ENCODE results near the gene TRPM7.
A peak's percentile ranks its signal among the peaks of the same experiment; 100 is the strongest.

The TRPM7 gene

DNA sequence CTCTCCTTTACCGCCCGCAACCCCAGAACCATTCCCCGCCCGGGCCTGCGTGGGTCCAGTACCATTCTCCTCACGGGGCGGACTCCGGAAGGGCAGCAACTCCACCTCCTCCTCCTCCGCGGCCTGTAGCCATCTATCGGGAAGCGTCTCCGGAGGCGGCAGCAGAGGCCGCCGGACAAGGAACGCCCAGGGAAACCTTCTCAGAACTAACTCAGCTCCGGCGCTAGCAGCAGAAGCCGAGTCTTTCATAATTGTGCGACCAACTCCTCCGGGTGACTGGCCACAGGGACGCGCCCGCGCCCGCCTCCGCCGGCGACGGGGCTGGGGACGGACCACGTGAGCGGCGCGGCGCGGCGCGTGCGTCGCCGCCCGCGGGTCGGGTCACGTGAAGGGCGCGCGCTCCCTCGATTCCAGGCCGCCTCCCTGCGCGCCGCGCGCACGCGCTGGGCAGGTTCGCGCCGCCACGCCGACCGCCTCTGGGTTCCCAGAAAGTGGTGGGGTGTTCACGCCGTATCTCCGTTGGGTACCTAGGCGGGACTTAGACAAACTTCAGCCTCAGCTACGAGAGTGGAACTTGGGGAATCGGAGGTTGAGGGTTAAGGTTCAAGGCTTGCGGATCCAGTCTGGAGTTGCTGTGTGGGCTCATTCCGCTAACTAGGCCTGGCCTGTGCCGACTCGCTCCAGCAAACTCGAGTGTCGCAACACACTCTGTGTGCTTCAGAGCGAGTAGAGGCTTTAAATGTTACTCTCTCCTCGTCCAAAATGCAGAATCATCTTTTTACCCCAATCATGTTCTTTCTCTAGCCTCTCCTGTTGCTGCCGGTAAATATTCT lies at the start of gene TRPM7:
Gene TRPM7, minus strand, starts transcription at position 329 of the 833 bp plus-strand sequence. Its CDS starts 264 bp downstream, at position 65.
- no peak for DNase-seq (ENCODE audit: low read depth)
- TF ChIP-seq, protein P1, sequence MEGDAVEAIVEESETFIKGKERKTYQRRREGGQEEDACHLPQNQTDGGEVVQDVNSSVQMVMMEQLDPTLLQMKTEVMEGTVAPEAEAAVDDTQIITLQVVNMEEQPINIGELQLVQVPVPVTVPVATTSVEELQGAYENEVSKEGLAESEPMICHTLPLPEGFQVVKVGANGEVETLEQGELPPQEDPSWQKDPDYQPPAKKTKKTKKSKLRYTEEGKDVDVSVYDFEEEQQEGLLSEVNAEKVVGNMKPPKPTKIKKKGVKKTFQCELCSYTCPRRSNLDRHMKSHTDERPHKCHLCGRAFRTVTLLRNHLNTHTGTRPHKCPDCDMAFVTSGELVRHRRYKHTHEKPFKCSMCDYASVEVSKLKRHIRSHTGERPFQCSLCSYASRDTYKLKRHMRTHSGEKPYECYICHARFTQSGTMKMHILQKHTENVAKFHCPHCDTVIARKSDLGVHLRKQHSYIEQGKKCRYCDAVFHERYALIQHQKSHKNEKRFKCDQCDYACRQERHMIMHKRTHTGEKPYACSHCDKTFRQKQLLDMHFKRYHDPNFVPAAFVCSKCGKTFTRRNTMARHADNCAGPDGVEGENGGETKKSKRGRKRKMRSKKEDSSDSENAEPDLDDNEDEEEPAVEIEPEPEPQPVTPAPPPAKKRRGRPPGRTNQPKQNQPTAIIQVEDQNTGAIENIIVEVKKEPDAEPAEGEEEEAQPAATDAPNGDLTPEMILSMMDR (IDR thresholded peaks at IDR 0.05; ENCODE audit: control insufficient read depth, insufficient read depth, low read depth, low read length, missing control alignments) = peak; percentile 27
- H3K4me3 ChIP-seq (ENCODE audit: control insufficient read depth, low read depth, low read length) = peak within 1 kb of the TSS; percentile 93

- no peak overlapping the region for H3K4me3 ChIP-seq (ENCODE audit: control insufficient read depth, low read depth, low read length)
- DNase-seq (ENCODE audit: low read depth) = no peak
- TF ChIP-seq, protein P1 (IDR thresholded peaks at IDR 0.05; ENCODE audit: control insufficient read depth, insufficient read depth, low read depth, low read length, missing control alignments) = no peak
Observed at GRCh38 chr15:50735156-50735555, 48.6 kb upstream of the TRPM7 start.

DNA sequence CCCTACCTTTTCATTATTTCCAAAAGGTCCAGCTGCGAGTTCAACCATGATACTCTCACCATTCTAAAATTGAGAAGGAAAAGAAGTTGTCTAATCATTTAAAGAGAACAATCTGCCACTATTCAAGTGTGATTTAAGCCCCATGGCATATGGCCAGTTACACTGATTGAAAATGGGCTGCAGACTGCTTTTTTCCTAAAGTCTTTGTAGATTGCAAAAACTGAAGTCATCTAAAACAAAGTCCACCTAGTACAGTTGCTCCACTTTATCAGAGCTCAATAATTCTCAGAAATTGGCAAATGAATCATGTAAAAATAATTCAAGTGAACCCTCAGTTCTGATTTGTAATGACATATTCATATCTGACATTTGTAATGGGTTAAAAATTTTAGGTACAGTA lies 39.7 kb upstream of the TRPM7 start:
- H3K4me3 ChIP-seq (ENCODE audit: control insufficient read depth, low read depth, low read length) = no peak overlapping the region
- TF ChIP-seq, protein P1 (IDR thresholded peaks at IDR 0.05; ENCODE audit: control insufficient read depth, insufficient read depth, low read depth, low read length, missing control alignments) = no peak
- no peak for DNase-seq (ENCODE audit: low read depth)

DNA sequence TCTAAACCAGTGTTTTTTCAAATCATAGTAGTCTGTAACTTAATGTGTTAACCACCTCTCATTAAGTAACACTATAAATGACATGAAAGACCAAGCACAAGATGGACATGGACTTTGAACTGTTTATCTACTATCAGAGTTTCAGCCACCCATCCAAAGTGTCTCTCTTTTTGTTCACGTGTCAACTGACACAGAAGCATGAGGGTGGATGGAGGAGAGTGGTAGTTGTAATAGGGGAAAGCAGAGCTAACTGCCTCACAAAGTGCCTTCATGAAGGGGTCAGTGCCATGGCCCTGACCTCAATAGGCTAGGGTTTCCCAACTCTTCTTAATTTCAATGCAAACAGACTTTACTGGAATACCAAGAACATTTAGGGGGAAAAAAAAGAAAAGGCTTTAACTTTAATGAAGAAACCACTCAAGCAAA lies 32.1 kb upstream of the TRPM7 start:
- no peak for DNase-seq (ENCODE audit: low read depth)

DNA sequence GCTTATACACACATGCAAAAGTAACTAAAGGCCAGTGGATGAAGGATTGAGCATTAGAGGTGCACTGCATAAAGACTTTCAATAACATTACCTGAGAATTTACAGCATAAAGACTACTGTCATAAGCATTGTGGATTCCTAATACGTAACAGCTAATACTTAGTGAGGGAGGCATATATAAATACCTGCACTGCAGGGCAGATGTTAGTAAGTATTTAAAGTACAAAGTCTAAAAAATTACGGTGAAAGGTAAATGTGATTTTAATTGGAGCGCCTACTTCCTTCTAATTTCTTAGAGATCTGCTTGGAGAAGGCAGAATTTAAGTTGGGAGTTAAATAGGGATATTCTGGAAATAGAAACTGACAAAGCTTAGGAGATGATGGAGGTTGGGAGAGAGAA lies 25.4 kb upstream of the TRPM7 start:
- no peak for DNase-seq (ENCODE audit: low read depth)
- no peak overlapping the region for H3K4me3 ChIP-seq (ENCODE audit: control insufficient read depth, low read depth, low read length)
- TF ChIP-seq, protein P1 (IDR thresholded peaks at IDR 0.05; ENCODE audit: control insufficient read depth, insufficient read depth, low read depth, low read length, missing control alignments) = no peak

More for the DNA sequence above, 32.1 kb upstream of the TRPM7 start:
- no peak overlapping the region for H3K4me3 ChIP-seq (ENCODE audit: control insufficient read depth, low read depth, low read length)
- TF ChIP-seq, protein P1 (IDR thresholded peaks at IDR 0.05; ENCODE audit: control insufficient read depth, insufficient read depth, low read depth, low read length, missing control alignments) = no peak

DNA sequence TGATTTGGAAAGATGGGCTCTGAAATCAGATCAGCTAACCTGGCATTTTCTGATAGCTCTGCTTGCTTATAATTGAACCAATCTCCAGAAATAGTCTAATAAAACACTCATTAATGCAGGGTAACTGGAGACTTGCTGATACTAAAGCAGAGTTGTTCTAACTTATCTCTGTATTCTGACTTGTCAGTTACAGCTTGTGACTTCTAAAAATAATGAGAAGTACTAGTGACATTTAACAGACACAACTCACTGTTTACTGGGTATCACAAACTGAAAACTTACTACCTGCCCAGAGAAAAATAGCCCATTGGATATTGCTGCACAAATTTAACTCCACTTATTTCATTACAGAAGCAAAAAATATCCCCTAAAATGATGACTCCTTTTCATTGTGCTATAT lies 24.0 kb upstream of the TRPM7 start:
- no peak overlapping the region for H3K4me3 ChIP-seq (ENCODE audit: control insufficient read depth, low read depth, low read length)
- DNase-seq (ENCODE audit: low read depth) = no peak
- TF ChIP-seq, protein P1 (IDR thresholded peaks at IDR 0.05; ENCODE audit: control insufficient read depth, insufficient read depth, low read depth, low read length, missing control alignments) = no peak

Data from AG09309 (cell line).